Ishikawa (cell line): ENCODE measurements around the gene APBA1.

ENCODE experiments used
- CEBPB ChIP-seq: IDR thresholded peaks from 2 replicates; pipeline ENCODE4 v1.6.1; 2012
- CREB1 ChIP-seq: IDR thresholded peaks from 2 replicates; pipeline ENCODE4 v1.6.1; 2012; ENCODE audit warnings: low read depth
- EGR1 ChIP-seq: IDR thresholded peaks from 2 replicates; pipeline ENCODE4 v1.6.1; 2012
- EP300 ChIP-seq: IDR thresholded peaks from 2 replicates; pipeline ENCODE4 v1.6.1; 2012; ENCODE audit warnings: borderline replicate concordance
- FOXM1 ChIP-seq: IDR thresholded peaks from 2 replicates; pipeline ENCODE4 v1.6.1; 2012; ENCODE audit warnings: low read depth, borderline replicate concordance
- NFIC ChIP-seq: IDR thresholded peaks from 2 replicates; pipeline ENCODE4 v1.6.1; 2012
- RAD21 ChIP-seq: IDR thresholded peaks from 2 replicates; pipeline ENCODE4 v1.6.1; 2012; ENCODE audit warnings: low read depth
- TAF1 ChIP-seq: IDR thresholded peaks from 2 replicates; pipeline ENCODE4 v1.6.1; 2012; ENCODE audit warnings: low read depth, mild to moderate bottlenecking
- TCF12 ChIP-seq: IDR thresholded peaks from 2 replicates; pipeline ENCODE4 v1.6.1; 2012; ENCODE audit warnings: low read depth
- TEAD4 ChIP-seq: IDR thresholded peaks from 2 replicates; pipeline ENCODE4 v1.6.1; 2012
- YY1 ChIP-seq: IDR thresholded peaks from 2 replicates; pipeline ENCODE4 v1.6.1; 2012; ENCODE audit warnings: low read depth
- ZBTB7A ChIP-seq: IDR thresholded peaks from 2 replicates; pipeline ENCODE4 v1.6.1; 2012; ENCODE audit warnings: low read depth
- TF ChIP-seq, protein P1 (sequence below): IDR thresholded peaks from 2 replicates; pipeline ENCODE4 v1.6.1; 2012
- TF ChIP-seq, protein P2 (sequence below): IDR thresholded peaks from 2 replicates; pipeline ENCODE4 v1.6.1; 2012
- TF ChIP-seq, protein P3 (sequence below): IDR thresholded peaks from 2 replicates; pipeline ENCODE4 v1.6.1; 2012; ENCODE audit warnings: low read depth, mild to moderate bottlenecking

The APBA1 gene

DNA sequence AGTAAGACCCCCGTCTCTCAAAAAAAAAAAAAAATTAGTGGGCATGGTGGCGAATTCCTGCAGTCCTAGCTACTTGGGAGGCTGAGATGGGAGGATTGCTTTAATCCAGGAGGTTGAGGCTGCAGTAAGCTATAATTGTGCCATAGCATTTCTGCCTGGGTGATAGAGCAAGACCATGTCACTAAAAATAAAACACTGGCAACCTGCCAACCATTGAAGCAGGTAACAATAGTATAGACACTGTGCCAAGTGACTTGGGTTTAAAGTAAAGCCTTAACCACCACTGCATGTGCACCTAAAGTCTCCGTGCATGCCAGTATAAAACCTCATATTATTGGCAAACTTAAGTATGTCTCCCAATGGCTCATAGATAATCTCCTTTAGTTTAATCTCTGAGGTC is 3.4 kb upstream of the APBA1 start:
- peak; percentile 60; the same call in 1 of the 2 replicates for TF ChIP-seq EP300
- TF ChIP-seq, protein P1, sequence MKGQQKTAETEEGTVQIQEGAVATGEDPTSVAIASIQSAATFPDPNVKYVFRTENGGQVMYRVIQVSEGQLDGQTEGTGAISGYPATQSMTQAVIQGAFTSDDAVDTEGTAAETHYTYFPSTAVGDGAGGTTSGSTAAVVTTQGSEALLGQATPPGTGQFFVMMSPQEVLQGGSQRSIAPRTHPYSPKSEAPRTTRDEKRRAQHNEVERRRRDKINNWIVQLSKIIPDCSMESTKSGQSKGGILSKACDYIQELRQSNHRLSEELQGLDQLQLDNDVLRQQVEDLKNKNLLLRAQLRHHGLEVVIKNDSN = no peak
- 0 out of 2 replicates have a peak, but pooled peaks have one; percentile 34 for TF ChIP-seq FOXM1
- TF ChIP-seq, protein P2, sequence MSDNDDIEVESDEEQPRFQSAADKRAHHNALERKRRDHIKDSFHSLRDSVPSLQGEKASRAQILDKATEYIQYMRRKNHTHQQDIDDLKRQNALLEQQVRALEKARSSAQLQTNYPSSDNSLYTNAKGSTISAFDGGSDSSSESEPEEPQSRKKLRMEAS = 0 out of 2 replicates have a peak, but pooled peaks have one; percentile 41
- TF ChIP-seq TEAD4 = peak; percentile 46; the same call in 1 of the 2 replicates
- TF ChIP-seq CEBPB = peak; percentile 35; the same call in 1 of the 2 replicates
- TF ChIP-seq NFIC = peak; percentile 97
- TF ChIP-seq CREB1 = no peak

DNA sequence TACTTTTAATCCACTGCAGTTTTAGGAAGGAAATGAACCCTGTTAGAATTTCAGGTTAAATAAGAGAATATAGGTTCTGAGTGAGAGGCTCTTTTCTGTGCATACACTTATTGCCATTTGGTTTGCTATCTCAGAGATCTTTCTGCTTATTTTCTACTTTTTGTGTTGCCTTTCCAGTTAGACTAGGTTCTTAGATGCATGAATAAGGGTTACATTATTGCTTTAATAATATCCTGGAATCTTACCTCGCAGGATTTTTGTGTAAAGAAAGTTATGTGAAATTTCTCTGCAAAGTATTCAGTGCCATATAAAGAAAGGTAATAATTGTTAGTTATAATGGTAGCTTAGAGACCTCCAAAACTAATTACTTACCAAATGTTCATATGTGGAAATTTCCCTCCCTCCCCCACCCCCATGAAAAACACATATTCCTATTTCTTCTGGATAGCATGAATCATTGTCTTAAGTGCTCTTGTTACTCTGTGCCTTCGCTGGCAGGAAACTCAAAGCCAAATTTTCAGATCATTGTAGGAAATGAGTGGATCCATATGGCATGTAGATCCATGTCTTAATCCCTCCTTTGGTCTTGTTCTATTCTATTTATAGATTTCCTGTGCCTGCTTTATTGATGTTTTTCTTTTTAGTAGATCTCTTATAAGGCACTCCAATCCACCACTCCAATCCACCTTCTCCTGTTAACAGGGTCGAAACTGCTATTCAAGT is 2.7 kb upstream of the APBA1 start:
- no peak for TF ChIP-seq EP300
- TF ChIP-seq CREB1 = no peak

DNA sequence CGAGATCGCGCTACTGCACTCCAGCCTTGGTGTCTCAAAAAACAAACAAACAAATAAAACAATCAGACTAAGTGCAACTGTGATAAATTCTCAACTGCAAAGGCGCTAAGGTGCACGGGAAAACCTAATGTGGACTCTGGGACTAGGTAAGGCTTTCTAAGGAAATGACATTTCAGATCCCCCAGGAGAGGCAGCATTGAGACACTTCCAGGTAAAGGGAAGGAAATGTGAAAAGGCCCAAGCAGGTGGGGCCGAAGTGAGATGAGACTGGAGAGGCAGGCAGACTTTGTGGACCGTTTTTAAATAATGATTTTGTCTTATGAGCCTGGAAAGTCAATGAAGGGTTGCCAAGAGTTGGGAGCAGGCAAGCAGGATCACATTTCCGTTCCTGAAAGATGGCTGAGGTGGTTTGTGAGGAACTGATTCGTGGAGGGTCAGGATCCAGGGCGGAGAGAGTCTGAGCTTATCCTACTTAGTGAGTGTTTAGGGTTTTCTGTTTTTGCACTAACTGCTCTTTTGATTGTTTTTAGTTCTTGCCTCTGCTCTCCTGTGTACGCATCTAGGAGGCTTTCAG is 2.0 kb upstream of the APBA1 start:
- no peak for TF ChIP-seq EGR1
- 0 out of 2 replicates have a peak, but pooled peaks have one; percentile 14 for TF ChIP-seq RAD21

DNA sequence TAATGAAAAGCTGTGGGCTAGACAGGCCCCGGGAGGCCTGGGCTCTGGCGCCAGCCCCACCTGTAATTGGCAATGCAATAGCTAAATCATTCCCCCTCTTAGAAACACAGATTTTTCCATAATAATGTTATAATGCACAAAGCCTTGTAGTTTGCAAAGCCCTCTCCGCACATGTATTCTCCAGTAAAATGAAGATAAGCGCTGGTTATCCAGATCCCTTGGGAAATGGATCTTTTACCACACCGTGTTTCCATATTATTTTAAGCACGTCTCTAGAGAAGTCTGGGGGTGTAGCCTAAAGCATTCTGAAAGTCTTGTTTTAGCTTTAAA is 1.1 kb upstream of the APBA1 start:
- TF ChIP-seq NFIC (no peak), EGR1 (no peak), FOXM1 (no peak), TAF1 (no peak), CEBPB (no peak), EP300 (no peak), TCF12 (no peak)
- TF ChIP-seq, protein P3, sequence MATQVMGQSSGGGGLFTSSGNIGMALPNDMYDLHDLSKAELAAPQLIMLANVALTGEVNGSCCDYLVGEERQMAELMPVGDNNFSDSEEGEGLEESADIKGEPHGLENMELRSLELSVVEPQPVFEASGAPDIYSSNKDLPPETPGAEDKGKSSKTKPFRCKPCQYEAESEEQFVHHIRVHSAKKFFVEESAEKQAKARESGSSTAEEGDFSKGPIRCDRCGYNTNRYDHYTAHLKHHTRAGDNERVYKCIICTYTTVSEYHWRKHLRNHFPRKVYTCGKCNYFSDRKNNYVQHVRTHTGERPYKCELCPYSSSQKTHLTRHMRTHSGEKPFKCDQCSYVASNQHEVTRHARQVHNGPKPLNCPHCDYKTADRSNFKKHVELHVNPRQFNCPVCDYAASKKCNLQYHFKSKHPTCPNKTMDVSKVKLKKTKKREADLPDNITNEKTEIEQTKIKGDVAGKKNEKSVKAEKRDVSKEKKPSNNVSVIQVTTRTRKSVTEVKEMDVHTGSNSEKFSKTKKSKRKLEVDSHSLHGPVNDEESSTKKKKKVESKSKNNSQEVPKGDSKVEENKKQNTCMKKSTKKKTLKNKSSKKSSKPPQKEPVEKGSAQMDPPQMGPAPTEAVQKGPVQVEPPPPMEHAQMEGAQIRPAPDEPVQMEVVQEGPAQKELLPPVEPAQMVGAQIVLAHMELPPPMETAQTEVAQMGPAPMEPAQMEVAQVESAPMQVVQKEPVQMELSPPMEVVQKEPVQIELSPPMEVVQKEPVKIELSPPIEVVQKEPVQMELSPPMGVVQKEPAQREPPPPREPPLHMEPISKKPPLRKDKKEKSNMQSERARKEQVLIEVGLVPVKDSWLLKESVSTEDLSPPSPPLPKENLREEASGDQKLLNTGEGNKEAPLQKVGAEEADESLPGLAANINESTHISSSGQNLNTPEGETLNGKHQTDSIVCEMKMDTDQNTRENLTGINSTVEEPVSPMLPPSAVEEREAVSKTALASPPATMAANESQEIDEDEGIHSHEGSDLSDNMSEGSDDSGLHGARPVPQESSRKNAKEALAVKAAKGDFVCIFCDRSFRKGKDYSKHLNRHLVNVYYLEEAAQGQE = no peak
- TF ChIP-seq, protein P1 = no peak

DNA sequence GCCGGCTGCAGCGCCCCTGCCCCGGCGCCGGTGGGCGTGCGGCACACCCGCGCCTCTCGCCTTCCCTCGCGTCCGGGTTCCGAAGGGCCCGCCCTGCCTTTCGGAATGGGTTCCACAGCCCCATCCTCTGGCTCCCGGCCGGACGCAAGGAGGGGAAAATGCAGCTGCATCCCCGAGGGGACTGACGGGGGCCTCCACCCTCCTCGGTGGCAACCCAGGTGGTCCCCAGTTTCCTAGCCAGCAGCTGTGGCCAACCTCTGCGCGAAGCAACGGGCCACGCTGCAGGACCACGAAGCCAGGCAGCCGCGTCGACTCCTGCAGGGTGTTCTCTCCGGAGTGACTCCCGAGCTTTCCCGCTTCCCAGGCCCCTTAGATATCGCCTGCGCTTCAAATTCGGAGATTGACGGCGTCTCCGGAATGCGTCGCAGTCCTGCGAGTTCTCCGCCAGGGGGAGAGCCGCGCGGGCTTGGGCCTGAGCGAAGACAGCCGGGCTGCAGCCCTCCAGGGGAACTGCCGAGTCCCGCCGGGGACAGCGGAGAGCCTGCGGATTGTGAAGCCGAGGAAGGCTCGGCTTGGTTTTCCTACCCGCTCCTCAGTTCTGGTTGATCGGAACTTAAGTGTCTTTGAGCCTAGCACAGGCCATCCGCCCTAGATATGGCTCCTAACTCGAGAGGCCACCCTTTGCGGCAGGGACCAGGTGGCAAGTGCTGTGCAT is 582 bp upstream of the APBA1 start:
- TF ChIP-seq RAD21 (peak; percentile 60), TAF1 (peak; percentile 45; the same call in 1 of the 2 replicates), YY1 (no peak), EGR1 (0 out of 2 replicates have a peak, but pooled peaks have one; percentile 8), ZBTB7A (peak; percentile 74), CREB1 (no peak), EP300 (no peak), CEBPB (no peak), TEAD4 (peak; percentile 80), FOXM1 (no peak), TCF12 (no peak), NFIC (no peak)
- TF ChIP-seq, protein P1 = peak; percentile 6; the same call in 1 of the 2 replicates
- TF ChIP-seq, protein P3 = no peak
- TF ChIP-seq, protein P2 = peak; percentile 81
